ENCODE data around the gene RNASE2. TPM values are rescaled to one million over a fixed set of nuclear protein-coding genes. Genes with fewer than 3 reads are reported as not detected.
"Not testable (repeated sequence)": the region's sequence is repeated elsewhere in the genome, so short reads cannot be mapped to it uniquely, and the experiment has no call there.

Gene RNASE2
- total RNA-seq, 2 donors from 2014 or later: not detected

DNA sequence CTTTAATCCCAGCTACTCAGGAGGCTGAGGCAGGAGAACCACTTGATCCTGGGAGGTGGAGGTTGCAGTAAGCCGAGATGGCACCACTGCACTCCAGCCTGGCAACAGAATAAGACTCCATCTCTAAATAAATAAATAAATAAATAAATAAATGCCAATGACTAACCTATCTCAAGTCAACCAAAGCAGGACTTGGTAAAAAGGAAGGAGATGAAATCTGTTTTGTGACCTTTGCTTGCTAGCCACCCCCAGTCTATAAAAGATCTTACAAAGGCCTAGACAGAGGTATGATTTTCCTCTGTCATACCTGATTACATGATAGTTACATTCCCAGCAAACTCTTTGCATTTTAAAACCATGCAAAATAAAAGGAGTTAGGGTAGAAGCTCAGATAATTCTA is 21.0 kb downstream of the RNASE2 start:
- H3K4me1 ChIP-seq: peaks cover 5% of the 10 kb centered on the region
- H3K4me3 ChIP-seq: no peak overlapping the region
- H3K9me3 ChIP-seq: no peaks in the 10 kb centered on the region
- H3K27ac ChIP-seq: no peak overlapping the region
- no peaks in the 10 kb centered on the region for H3K27me3 ChIP-seq
- WGBS, 2 donors: 92 to 100% methylated on average over 1 of the region's 1 CpG
- DNase-seq (no peak), ATAC-seq (no peak)
- no peaks in the 10 kb centered on the region for H3K36me3 ChIP-seq (replicated peaks in 1 of 2; ENCODE audit: insufficient read depth in 1 of 2, low read depth in 2 of 2)
- TF ChIP-seq, protein P1, sequence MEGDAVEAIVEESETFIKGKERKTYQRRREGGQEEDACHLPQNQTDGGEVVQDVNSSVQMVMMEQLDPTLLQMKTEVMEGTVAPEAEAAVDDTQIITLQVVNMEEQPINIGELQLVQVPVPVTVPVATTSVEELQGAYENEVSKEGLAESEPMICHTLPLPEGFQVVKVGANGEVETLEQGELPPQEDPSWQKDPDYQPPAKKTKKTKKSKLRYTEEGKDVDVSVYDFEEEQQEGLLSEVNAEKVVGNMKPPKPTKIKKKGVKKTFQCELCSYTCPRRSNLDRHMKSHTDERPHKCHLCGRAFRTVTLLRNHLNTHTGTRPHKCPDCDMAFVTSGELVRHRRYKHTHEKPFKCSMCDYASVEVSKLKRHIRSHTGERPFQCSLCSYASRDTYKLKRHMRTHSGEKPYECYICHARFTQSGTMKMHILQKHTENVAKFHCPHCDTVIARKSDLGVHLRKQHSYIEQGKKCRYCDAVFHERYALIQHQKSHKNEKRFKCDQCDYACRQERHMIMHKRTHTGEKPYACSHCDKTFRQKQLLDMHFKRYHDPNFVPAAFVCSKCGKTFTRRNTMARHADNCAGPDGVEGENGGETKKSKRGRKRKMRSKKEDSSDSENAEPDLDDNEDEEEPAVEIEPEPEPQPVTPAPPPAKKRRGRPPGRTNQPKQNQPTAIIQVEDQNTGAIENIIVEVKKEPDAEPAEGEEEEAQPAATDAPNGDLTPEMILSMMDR (IDR thresholded peaks at IDR 0.05): no peak
- TF ChIP-seq POLR2A (IDR thresholded peaks at IDR 0.05): no peak
- intact Hi-C loops (cut with DNase I): no loop called here

DNA sequence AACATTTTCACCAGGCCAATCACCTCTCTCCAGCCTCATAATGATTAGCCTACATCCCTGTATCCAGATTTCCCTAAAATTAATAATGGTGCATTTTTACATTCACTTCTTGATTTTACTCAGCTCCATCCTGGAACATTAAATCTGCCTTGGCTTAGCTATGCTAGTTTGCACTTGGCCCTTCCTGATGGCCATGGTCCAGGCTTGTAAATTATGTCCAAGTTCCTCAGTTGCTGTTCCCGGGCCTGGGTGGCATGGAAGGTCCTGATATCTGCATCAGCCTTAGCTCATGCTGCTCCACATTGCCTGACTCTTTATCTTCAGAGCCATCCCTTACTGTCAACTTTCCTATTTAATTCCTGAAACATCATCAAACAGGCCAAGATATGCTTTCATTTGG is 23.4 kb downstream of the RNASE2 start:
- Histone ChIP-seq H3K4me1 (no peaks in the 10 kb centered on the region), H3K27ac (no peak overlapping the region), H3K27me3 (no peaks in the 10 kb centered on the region), H3K4me3 (no peak overlapping the region), H3K9me3 (no peaks in the 10 kb centered on the region), H3K36me3 (replicated peaks in 1 of 2; ENCODE audit: insufficient read depth in 1 of 2, low read depth in 2 of 2) (no peaks in the 10 kb centered on the region)
- no peak for ATAC-seq
- no peak for DNase-seq
- WGBS, 2 donors: 17 to 22% methylated on average over 1 of the region's 1 CpG
- TF ChIP-seq POLR2A (IDR thresholded peaks at IDR 0.05): no peak
- TF ChIP-seq, protein P1 (IDR thresholded peaks at IDR 0.05): no peak
- intact Hi-C loops (cut with DNase I): no loop called here

DNA sequence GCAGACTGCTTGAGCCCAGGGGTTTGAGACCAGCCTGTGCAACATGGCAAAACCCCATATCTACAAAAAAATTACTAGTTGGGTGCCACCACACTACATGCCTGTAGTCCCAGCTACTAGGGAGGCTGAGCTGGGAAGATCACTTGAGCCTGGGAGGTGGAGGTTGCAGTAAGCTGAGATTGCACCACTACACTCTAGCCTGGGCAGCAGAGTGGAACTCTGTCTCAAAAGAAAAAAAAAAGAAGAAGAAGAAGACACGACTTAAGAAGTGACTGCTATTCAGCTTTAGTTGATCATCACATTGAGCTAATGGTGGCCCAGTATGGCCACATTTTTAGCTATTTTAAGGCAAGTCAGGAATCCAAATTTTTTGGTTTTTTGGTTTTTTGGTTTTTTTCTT is 25.6 kb downstream of the RNASE2 start:
- no peak overlapping the region for H3K27ac ChIP-seq
- WGBS, 2 donors: 55 to 70% methylated on average over 1 of the region's 1 CpG
- ATAC-seq (no peak), DNase-seq (no peak)
- H3K9me3 ChIP-seq: no peaks in the 10 kb centered on the region
- intact Hi-C loops (cut with DNase I): no loop called here
- no peak overlapping the region for H3K4me3 ChIP-seq
- no peaks in the 10 kb centered on the region for H3K4me1 ChIP-seq
- H3K36me3 ChIP-seq (replicated peaks in 1 of 2; ENCODE audit: insufficient read depth in 1 of 2, low read depth in 2 of 2): no peaks in the 10 kb centered on the region
- no peak for TF ChIP-seq POLR2A (IDR thresholded peaks at IDR 0.05)
- TF ChIP-seq, protein P1 (IDR thresholded peaks at IDR 0.05): no peak
- H3K27me3 ChIP-seq: no peaks in the 10 kb centered on the region

DNA sequence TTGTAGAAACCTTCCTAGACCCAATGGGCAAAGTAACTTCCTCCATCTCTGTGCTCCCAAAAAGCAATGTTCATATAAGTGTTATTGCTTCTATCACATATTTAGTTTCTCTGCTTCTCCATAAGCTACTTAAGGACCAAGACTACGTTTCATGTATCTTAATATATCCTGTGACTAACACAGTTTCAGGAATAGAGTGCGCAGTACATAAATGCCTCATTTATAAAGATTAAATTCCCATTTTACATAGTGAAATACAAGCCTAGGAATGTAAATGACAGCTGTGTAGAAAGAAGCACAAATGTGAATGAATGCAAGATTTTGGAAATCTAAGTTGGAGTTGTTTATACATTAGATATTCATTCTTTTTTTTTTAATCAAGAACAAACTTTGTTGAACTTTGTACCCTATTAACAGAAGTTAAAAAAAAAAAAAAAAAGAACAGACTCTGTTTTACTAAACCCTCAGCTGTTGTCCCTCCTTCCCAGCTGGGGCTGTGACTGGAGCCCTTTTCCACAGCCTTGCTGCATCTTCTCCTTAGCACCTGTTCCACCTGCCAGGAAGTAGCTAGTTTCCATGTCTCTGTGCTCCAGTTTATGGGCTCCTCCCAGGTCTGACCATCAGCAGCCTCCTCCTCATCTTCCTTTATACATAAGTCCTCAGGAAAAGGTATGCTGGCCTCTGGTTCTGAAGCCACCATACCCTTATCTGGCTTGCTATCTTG is 27.5 kb downstream of the RNASE2 start:
- intact Hi-C loops (cut with DNase I): no loop called here
- TF ChIP-seq, protein P1 (IDR thresholded peaks at IDR 0.05): no peak
- no peak for TF ChIP-seq POLR2A (IDR thresholded peaks at IDR 0.05)
- WGBS, 2 donors: 64 to 73% methylated on average over 2 of the region's 2 CpGs

DNA sequence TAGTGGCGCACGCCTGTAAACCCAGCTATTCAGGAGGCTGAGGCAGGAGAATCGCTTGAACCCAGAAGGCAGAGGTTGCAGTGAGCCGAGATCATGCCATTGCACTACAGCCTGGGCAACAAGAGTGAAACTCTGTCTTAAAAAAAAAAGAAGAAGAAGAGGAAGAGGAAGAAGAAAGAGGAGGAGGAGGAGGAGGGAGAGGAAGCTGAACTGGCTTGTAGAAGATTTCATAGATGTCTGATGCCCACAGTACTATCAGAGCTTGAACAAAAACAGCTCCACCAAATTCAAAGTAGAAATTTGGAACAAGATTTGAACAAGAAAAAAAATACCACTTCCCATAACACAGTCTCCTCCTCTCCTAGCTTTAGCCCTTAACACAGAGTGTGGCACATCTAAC is 30.4 kb downstream of the RNASE2 start:
- H3K9me3 ChIP-seq; H3K27ac ChIP-seq; H3K4me1 ChIP-seq; ATAC-seq; H3K36me3 ChIP-seq (replicated peaks in 1 of 2; ENCODE audit: insufficient read depth in 1 of 2, low read depth in 2 of 2); H3K4me3 ChIP-seq; intact Hi-C loops (cut with DNase I); H3K27me3 ChIP-seq; DNase-seq: not testable (repeated sequence)
- 82 to 86% methylated on average over 4 of the region's 4 CpGs for WGBS, 2 donors

More for the DNA sequence above, 27.5 kb downstream of the RNASE2 start:
- H3K4me1 ChIP-seq: no peaks in the 10 kb centered on the region
- no peaks in the 10 kb centered on the region for H3K9me3 ChIP-seq
- H3K4me3 ChIP-seq: no peak overlapping the region
- no peak for DNase-seq
- ATAC-seq: no peak
- no peak overlapping the region for H3K27ac ChIP-seq
- no peaks in the 10 kb centered on the region for H3K27me3 ChIP-seq
- H3K36me3 ChIP-seq (replicated peaks in 1 of 2; ENCODE audit: insufficient read depth in 1 of 2, low read depth in 2 of 2): no peaks in the 10 kb centered on the region

All from body of pancreas (tissue), 4 donors.